Kasumi-1 (cell line): ENCODE results near the gene CBFA2T3.

Source experiments
- DNase-seq, 2 experiments: peaks; one replicate each; lab custom pipeline; 2025; lab: John Stamatoyannopoulos, UW

CBFA2T3 gene

GRCh38 chr16:88938777-88939244, 38.2 kb downstream of the CBFA2T3 start:
- no peak for DNase-seq

GRCh38 chr16:88938119-88938776, 38.8 kb downstream of the CBFA2T3 start:
- no peak for DNase-seq

GRCh38 chr16:88937206-88937621, 39.8 kb downstream of the CBFA2T3 start:
- DNase-seq = no peak

GRCh38 chr16:88936556-88937205, 40.3 kb downstream of the CBFA2T3 start:
- DNase-seq = peak; percentile 95 to 96

- DNase-seq = peak; percentile 13 to 32
These were observed 40.9 kb downstream of the CBFA2T3 start for GRCh38 chr16:88936008-88936555.

- DNase-seq = no peak
These were observed 42.8 kb downstream of the CBFA2T3 start for GRCh38 chr16:88934066-88934667.

GRCh38 chr16:88932929-88933328, 44.1 kb downstream of the CBFA2T3 start:
- no peak for DNase-seq

GRCh38 chr16:88931936-88932335, 45.1 kb downstream of the CBFA2T3 start:
- DNase-seq = no peak

- no peak for DNase-seq
These were observed 45.6 kb downstream of the CBFA2T3 start for GRCh38 chr16:88931373-88931900.

- DNase-seq = no peak
These were observed 46.3 kb downstream of the CBFA2T3 start for GRCh38 chr16:88930716-88931115.

GRCh38 chr16:88929091-88929445, 47.9 kb downstream of the CBFA2T3 start:
- DNase-seq = no peak

- DNase-seq = no peak
These were observed 48.5 kb downstream of the CBFA2T3 start for GRCh38 chr16:88928405-88929090.

- no peak for DNase-seq
These were observed 49.3 kb downstream of the CBFA2T3 start for GRCh38 chr16:88927661-88928060.

GRCh38 chr16:88927010-88927409, 50.0 kb downstream of the CBFA2T3 start:
- DNase-seq = no peak

GRCh38 chr16:88926374-88926990, 50.5 kb downstream of the CBFA2T3 start:
- no peak for DNase-seq

GRCh38 chr16:88925540-88925887, 51.5 kb downstream of the CBFA2T3 start:
- DNase-seq = no peak

GRCh38 chr16:88924834-88925539, 52.0 kb downstream of the CBFA2T3 start:
- DNase-seq = peak; percentile 81 to 87

- DNase-seq = no peak
These were observed 52.8 kb downstream of the CBFA2T3 start for GRCh38 chr16:88923926-88924833.

GRCh38 chr16:88923450-88923849, 53.6 kb downstream of the CBFA2T3 start:
- DNase-seq = no peak

- peak in 1 of 2 experiments; percentile 44 for DNase-seq
These were observed 54.1 kb downstream of the CBFA2T3 start for GRCh38 chr16:88922826-88923410.
